NCI-H345 treated with DMSO at 0.1 percent for 48 hours (cell line): ENCODE results near the gene ASPDH.

Experiments used
- DNase-seq: peaks from one replicate; lab custom pipeline; 2025; ENCODE audit not compliant: unreplicated experiment; lab: John Stamatoyannopoulos, UW

ASPDH gene

DNA sequence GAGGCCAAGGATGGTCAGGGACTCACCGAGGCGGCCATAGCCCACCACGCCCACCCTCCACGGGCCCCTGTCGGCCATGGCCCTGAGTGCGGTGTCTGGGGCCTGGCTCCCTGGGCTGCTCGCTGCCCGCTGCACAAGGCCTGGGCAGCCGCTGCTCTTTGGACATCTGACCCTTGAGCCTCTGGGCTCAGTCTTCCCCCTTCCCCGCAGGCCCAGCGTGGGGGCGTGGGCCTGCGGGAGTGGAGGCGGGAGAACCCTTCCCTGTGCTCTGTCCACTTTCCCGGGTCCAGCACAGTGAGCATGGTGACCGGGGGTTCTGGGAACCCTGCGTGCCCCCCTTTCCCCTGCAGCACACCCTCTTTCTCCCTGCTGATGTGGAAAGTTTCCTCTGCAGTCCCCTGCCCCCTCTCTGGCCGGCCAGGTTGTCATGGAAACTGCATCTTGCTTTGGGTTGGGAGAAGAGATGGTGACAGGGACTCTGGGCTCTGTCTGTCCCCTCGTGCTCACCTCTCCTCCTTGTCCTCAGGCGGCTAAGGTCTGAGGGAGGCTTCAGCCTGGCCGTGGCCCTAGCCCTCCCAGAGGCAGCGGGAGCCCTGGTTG is at the start of gene ASPDH:
TSS of gene ASPDH (minus strand) at position 168 of the 600 bp plus-strand sequence. CDS start at position 78, 90 bp downstream.
- DNase-seq = no peak

DNA sequence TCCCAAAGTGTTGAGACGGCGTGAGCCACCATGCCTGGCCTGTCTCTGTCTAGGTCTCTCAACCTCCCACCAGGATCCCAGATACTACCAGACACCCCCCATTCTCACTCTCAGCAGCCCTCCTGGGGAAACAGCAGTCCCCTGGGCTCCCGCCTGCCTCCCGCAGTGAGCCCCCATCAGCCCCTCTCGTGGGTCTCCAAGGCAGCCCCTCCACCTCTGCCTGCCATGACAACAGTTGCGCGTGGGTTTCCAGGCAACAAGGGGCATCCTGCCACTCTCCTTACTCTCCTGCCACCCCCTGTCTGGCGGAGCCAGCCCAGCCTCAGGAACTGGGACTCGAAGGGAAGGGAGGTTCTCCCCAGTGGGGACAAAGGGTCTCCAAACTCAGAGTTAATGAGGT is 49.3 kb upstream of the ASPDH start:
- no peak for DNase-seq

DNA sequence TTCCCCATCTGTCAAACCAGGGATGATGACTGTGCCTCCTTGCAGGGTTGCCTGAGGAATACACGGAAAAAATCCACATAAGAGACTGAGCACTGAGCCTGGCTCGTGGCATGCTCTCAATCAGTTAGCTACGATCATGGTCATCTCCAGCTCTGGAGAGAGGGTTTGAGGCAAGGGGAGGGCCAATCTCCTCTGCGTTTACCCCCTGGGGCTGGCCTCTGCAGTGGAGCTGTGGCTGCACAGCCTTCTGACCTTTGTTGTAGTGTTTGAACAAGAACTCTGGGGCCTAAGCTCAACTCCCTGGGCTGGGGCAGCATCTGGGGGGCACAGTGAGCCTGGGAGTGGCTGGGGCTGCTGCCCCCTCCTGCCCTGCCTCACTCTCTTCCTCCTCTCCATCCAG is 48.6 kb upstream of the ASPDH start:
- no peak for DNase-seq

DNA sequence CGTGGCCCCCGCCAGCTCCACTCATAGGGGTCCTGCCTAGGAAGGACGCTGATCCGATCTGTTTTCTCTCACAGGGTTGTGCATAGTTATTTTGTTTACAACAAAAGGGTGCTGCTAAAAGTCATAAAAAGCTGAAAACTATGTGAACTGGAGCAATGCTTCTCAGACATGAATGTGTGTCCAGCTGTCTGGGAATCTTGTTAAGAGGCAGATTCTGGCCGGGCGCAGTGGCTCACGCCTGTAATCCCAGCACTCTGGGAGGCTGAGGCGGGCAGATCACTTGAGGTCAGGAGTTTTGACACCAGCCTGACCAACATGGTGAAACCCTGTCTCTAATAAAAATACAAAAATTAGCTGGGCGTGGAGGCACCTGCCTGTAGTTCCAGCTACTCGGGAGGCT is 45.9 kb upstream of the ASPDH start:
- DNase-seq = no peak

DNA sequence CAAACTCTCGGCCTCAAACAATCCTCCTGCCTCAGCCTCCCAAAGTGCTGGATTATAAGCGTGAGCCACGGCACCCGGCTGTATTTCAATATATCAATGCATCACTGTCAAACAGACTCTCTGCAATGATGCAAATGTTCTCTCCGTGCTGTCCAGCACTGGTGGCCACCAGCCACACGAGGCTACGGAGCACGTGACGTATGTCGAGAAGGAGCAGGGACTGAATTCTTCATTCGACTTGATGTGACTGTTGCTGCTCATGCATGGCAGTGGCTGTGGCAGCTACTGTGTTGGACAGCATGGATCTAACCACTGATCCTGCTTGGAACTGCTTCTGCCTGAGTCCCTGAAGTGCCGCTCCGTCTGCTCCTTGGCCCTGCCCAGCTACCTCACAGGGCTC is 44.7 kb upstream of the ASPDH start:
- no peak for DNase-seq

DNA sequence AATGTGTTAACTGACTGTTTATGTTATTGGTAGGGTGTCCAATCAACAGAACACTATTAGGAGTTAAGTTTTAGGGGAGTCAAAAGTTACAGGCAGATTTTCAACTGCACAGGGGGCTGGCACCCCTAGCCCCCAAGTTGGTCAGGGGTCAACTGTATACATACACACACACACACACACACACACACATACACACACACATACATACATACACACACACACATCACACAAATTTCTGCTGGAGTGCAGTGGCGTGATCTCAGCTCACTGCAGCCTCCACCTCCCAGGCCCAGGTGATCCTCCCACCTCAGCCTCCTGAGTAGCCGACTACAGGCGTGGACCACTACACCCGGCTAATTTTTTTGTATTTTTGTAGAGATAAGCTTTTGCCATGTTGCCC is 44.3 kb upstream of the ASPDH start:
- DNase-seq = no peak

DNA sequence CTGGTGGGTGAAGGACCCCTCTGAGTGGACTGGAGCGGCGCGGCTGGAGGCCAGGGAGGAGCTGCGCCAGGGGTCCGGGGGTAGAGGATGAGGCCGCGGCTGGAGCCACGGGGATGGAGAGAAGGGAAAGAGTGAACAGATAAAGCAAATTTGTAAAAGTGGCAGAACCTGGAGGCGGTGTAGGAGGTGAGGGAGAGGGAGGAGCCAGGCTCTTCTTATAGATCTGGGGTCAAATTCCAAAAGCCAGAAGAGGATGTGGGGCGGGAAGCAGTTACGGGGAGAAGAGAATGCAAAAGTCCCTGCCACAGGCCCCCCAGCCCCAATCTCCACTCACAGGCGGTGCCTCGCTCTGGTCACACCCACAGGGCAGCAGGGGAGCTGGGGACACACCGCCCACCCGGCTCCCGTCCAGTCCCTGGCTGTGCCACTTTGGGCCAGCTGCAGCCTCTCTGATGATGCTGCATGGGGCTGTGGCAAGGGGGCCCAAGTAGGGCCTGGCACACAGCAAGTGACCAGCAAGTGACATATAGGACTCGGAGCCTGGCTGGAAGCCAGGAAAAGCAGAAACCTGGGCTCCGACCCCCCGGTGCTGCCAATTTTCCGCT is 43.4 kb upstream of the ASPDH start:
- no peak for DNase-seq

DNA sequence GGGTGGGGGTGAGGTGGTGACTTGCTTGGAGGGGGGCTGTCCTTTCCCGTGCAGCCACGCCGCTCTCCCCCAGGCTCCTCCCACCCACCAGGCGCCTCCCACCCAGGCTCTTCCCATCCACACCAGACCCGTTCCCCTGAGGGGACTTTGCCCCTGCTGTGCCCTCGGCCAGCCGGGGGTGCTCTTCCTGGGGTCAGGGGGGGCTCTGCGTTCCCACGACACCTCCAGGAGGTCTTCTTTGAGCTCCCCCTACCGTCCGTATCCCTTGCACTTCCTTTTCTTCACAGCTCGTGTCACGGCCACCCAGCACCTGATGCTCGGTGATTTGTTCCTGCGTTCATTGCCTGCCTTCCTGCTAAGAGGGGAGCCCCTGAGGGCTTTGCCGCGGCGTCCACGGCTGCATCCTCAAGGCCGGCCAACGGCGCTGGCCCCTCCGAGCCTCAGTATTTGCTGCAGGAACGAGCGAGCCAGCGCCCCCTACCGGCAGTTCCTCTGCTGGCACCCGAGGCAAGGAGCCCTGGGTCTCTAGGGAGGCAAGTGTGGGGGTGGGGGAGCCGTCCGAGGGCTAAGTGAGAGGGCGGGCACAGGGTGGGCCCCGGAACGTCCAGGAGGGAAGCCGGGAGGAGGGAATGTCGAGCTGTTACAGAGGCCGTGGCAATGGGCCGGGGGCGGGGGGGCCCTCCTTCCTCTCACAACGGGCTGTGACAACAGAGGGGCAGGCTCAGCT is 42.7 kb upstream of the ASPDH start:
- DNase-seq = peak; percentile 13

DNA sequence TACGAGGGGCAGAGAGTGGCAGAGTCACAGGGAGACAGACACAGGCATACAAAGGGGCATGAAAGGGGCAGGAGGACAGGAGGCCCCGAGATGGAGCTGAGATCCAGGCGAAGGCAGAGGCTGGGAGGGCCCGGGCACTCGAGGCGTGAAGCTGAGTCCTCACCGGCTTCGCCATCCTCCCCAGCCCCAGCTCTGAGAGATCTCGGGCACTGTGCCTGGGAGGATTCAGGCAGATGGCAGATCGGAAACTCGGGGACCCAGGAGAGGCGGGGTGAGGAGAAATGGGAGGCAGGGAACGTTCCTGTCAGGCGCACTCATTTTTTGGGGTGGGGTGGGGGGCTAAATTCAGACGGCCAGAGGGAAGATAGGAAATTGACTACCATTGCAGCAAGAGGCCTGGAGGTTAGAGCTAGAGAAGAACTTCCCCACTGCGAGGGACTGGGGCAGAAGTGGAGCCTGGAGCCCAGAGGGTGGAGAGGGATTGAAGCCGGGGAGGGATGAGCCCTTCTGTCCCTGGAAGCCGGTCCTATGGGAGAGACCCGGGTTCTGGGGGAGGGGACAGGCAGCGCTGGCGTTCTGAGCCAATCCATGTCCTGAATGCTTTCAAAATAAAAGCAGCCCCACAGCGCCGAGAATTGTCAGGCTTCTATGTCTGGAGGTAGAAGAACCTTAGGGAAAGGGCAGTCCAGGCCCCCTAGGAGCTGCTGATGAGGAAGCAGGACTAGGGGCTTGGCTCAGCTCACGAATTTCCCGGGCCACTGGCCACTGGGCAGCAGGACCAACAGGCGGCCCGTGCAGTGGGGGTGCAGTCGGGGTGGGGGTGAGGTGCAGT is 42.0 kb upstream of the ASPDH start:
- DNase-seq = no peak

DNA sequence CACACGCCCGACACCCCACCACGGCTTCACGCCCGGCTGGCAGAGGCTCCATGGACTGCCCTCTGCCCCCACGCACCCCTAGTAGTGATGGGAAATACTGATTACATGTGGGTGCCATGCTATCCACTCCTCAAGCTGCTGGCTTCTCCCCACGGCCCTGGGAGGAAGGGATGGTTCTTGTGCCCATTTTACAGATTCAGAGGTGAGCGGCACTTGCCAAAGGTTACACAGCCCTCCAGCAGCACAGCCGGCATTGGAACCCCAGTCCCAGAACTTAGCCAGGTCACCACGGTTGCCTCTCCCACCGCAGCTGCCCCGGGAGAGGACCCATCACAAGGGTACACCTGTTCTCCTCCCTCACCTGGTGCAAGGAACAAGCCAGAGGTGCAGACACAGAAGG is 41.3 kb upstream of the ASPDH start:
- no peak for DNase-seq

DNA sequence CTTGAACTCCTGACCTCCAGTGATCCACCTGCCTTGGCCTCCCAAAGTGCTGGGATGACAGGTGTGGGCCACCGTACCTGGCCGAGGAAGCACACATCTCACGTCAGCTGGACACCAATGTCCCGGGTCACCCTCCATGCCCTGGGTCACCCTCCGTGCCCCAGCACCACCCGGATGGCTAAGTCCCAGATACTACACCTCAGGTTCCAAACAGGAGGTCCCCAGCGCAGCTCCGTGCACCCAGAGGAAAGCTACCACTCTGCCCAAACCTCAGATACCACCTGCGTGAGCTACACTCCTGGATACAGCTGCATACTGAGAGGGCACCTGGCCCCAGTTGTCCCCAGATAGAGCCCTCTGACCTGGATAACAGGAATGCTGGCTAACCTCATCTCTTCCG is 40.5 kb upstream of the ASPDH start:
- no peak for DNase-seq

DNA sequence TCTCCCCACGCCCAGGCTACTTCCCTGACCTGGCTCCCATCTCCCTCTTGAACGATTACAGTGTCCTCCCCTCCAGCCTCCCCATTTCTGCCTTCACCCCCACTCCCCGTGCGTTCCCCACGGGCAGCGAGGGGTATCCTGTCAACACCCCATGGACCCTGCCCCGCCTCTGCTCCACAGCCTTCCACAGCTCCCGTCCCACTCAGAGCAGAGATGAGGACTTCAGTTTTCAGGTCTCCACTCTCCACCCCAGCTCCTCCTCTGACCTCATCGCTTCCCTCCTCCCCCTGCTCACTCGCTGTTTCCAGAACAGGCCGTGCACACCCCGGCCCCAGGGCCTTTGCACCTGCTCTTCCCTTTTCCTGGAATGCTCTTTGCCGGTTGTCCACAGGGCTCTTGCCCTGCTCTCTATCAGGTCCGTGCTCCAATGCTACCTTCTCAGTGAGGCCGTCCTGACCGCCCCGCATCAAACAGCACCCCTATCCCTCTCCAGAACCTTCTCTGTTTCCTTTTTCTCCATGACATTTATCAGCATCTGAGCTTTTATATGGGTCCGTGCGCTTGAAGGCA is 39.5 kb upstream of the ASPDH start:
- no peak for DNase-seq

DNA sequence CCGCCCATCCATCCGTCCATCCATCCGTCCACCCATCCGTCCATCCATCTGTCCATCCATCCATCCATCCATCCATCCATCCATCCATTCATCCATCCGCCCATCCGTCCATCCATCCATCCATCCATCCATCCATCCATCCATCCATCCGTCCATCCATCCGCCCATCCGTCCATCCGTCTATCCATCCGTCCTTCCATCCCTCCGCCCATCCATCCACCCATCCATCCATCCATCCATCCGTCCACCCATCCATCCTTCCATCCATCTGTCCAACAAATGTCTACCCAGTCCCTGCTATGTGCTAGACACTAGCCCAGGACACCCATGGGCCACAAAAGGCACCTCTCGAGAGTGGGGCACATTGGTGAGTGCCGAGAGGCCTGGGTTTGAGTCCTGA is 38.8 kb upstream of the ASPDH start:
- no peak for DNase-seq

DNA sequence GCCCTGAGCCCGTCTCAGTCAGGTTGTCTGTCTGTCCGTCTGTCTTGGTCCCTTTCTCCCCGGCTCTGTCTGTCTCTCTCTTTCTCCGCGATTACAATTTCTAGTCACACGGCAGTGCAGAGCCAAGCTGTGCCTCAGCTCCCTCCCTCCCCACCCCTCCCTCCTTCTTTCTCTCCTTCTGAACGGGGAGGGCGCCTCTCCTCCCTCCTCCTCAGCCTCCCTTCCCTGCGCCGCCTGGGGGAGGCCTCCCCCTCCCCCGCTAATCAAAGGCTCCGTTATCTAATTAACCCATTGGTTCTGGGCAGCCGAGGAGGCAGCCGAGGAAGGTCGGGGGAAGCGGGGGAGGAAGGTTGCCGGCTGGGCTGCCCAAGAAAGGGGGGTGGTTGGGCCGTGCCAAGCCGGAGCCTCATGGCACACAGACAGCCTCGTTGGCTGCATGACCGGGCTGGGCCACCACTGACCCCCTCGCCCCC is 38.0 kb upstream of the ASPDH start:
- no peak for DNase-seq

DNA sequence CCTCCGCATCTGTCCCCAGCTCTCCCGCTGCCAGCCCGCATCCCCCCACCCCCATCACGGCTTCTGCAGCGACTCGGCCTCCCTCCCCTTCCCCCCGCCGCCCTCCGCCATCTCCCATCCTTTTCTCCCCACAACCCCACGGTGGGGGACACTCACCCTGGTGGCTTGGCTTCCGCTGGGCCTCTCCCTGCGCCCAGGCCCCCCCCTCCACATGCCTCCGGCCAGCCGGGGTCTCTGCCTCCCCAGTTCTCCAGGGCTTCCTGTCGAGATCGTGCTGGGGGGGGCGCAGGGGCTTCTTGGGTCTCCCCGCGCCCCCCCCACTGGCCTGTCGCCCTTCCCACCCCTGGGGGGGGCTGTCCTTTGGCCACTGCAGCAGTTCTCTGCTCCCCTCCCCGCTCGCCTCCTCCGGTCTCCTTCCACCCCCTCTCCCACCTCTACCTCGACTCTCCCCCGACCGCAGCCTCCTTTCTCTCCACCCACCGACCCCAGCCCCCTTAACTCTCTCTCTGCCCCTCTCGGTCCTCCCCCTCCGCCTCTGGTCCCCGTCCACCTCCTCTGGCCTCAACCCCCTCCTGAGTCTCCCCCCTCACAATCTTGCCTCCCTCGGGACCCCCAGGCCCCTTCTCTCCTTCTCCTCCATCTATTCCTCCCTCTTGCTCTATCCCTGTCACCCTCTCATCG is 37.5 kb upstream of the ASPDH start:
- DNase-seq = no peak

DNA sequence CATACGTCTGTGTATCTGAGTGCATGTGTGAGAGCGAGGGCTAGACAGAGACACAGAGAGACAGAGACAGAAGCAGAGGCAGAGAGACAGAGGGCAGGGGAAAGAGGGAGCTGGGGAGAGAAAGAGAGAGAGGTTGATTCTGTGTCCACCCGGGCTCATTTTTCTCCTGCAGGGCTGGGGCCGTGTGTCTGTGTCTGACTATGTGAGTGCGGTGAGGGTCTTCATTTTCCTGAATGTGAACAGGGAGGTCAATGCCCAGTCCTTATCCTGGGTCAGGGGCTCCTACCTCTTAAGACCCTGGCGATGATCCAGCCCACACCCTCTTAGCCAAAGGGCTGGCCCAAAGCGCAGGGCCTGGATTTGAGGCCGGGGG is 36.9 kb upstream of the ASPDH start:
- DNase-seq = no peak

DNA sequence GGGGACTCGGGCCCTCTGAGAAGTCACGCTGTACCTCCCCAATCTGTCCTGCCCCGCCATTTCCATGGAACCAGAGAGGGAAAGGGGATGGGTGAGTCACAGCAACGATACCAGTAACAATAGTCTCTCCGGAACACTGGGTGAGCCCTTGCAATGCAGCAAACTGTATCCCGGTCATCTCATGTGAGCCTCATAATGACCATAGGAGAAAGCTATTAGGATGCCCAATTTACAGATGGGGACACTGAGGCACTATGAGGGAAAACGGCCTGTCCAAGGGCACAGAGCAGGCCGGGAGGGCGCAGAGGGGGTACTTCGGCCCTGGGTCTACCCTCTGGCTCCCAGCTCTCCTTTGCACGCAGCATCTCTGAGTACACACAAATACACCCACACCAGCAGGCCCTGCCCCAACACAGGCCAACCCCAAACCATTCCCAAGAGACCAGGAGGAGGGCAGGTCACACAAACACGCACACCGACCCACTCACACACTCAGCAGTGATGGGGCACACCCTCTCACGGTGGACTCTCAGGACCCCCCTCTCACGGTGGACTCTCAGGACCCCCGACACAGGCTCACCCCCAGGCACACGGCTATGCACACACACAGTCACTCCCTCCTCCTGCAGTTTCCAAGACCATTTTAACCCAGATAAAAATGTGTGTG is 36.3 kb upstream of the ASPDH start:
- DNase-seq = no peak

DNA sequence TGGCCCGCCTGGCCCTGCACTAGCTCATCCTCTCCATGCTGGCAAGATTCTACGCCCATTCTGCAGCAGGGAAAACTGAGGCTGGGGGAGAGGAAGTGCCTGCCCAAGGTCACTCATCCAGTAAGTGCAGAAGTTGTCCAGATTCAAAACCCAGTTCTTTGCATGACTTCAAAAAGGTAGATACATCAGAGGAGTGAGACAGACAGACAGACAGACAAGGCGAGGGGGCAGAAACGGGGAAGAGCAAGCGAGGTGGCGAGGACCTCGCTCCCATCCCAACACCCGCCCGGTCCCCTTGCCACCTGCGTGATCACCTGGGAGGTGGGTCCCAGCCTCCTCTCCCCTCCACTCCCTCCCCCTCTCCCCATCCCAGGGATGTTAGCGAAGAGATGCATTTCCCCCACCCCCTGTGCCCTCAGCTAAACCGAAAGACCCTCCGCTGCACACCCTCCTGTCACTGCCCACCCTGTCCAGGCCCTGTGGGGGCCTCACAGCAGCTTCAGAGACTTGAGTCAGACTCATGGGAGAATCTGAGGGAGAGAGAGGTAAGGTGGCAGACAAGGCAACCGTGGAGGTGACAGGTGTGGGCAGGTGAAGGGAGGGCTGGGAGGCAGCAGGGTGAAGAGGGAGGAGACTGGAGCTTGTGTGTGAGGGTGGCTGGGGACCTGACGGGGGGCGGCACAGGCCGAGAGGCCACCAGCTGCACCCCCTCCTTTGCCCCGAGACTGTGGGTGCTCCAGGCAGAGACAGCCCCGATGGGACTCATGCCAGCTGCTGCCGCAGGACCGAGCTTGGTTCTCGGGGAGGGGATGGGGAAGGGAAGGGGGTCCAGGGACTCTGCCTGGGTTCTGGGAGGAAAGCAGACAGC is 35.6 kb upstream of the ASPDH start:
- DNase-seq = no peak
